CD4-positive, alpha-beta T cell treated with Interleukin-21 for 1 hour (primary cell): ENCODE data around the gene ADCY2.

Experiments used
- DNase-seq: peaks from one replicate; pipeline ENCODE4 v3.0.0-alpha.2; 2020

The ADCY2 gene

GRCh38 chr5:7608772-7609171 is 212.8 kb downstream of the ADCY2 start:
- no peak for DNase-seq

- DNase-seq, result no peak
These were observed 213.8 kb downstream of the ADCY2 start for GRCh38 chr5:7609726-7610125.

DNA sequence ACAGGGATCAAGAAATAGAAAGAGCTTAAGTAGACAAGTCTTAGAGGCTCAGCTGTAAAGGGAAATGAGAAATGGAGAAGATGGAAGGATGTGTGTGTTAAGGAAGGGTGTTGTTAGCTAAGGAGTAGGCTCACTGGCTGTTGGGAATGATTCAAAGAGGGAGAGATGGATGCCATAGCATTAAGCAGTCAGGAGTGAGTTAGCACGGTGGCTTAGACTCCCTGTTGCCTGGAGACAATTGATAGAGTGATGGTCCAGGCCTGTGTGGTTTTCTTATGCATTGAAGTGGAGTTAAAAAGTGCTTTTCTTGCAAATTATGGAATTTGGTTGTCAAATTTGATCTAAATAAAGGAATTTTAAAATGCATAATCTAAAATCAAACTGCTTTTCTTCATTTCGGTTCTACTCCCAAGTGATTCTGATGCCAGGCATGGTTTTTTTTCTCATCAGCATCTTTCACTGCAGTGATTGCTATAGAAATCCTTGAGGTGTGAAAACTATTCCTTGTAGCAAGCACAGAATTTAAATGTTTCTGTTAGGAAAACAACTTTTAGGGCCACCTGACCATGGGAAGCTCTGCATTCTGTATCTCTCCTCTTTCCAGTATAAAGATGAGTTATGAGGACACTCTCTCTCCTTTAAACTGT is 214.7 kb downstream of the ADCY2 start:
- DNase-seq, result no peak

GRCh38 chr5:7611518-7611917 is 215.6 kb downstream of the ADCY2 start:
- no peak for DNase-seq

GRCh38 chr5:7615566-7616061 is 219.7 kb downstream of the ADCY2 start:
- DNase-seq, result no peak

GRCh38 chr5:7616897-7617296 is 221.0 kb downstream of the ADCY2 start:
- DNase-seq, result no peak

DNA sequence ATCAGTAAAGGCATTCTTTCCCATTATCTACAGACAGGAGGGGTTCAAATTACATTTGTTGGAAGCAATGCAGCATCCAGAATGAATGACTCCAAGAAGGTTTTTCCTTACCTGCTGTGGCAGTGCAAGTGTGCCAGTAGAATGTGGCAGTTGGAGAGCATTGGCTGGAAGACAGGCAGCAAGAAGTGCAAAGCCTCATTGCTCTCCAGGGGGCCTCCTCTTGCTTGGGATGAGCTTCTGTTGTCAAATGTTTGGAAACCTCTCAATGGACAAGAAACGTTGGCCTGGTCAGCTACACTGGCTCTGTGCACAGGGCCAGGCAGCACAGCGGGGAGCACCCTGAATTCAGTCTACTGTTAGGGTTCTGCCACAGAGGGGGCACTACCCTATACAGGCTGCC is 226.6 kb downstream of the ADCY2 start:
- DNase-seq, result no peak

DNA sequence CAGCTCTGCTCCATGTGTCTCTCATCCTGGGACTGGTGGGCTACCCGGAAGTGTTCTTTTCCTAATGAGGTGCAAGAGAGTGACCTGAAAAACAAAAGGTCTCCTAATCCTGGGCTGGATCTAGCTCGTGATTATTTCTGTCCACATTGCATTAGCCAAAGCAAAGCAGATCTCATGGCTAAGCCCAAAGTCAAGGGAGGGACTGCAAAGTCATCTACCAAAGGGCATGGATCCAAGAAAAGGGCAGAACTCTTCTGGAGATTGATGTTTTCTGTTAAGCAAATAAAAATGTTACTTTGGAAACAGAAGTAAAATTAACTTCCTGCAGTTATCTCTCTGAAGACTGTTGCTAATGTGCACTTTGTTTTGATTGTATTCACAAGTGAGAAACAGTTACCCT is 229.8 kb downstream of the ADCY2 start:
- no peak for DNase-seq

GRCh38 chr5:7628248-7628647 is 232.3 kb downstream of the ADCY2 start:
- DNase-seq, result no peak

GRCh38 chr5:7628820-7629219 is 232.9 kb downstream of the ADCY2 start:
- DNase-seq, result no peak

GRCh38 chr5:7629561-7629960 is 233.6 kb downstream of the ADCY2 start:
- DNase-seq, result no peak

GRCh38 chr5:7634837-7635236 is 238.9 kb downstream of the ADCY2 start:
- no peak for DNase-seq

GRCh38 chr5:7638456-7638855 is 242.5 kb downstream of the ADCY2 start:
- no peak for DNase-seq

DNA sequence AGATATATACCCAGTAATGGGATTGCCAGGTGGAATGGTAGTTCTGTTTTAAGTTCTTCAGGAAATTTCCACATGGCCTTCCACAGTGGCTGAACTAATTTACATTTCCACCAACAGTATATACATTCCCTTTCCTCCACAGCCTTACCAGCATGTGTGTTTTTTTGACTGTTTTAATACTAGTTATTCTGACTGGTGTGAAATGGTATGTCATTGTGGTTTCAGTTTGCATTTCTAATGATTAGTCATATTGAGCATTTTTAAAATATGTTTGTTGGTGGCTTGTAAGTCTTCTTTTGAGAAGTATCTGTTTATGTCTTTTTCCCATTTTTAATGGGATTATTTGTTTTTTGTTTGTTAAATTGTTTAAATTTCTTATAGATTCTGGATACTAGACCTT is 246.1 kb downstream of the ADCY2 start:
- no peak for DNase-seq

- no peak for DNase-seq
These were observed 248.8 kb downstream of the ADCY2 start for GRCh38 chr5:7644723-7645122.

- DNase-seq, result no peak
These were observed 254.8 kb downstream of the ADCY2 start for GRCh38 chr5:7650755-7651154.

DNA sequence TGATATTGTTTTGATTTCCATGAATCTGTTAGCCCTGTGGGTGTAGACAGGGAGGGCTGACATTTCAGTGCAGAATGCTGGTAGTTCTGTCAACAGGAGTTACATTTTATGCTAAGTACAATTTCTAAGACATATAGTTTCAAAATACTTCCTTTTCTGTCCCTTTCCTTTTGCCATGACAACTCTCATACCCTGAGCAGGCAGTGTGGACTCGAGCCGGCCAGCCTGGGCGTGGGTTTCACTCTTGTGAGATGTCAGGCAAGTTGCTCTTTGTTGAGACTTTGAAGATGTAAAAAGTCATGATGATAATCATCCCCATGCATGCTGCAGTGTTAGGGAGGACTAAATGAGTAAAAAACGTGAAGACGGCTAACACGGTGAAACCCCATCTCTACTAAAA is 257.1 kb downstream of the ADCY2 start:
- no peak for DNase-seq

- DNase-seq, result no peak
These were observed 261.2 kb downstream of the ADCY2 start for GRCh38 chr5:7657153-7657552.

GRCh38 chr5:7659420-7659819 is 263.5 kb downstream of the ADCY2 start:
- DNase-seq, result no peak

DNA sequence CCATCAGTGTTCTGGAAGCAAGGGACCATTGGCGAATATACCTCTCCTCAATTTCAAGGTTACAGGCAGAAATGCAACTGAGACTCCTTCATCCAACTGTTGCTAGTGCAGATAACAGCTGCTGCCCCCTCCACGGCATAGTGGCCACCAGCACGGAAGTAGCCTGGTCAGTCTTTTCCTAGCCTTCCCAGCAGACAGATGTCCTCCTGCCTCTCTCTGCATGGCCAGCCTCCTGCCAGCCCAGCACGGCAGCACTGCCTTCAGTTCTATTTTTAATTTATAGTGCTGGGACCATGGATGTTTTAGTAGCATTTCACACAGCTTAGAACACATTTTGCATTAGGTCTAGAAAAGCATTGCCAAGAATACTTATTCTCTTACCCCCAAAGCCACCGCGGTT is 266.4 kb downstream of the ADCY2 start:
- DNase-seq, result no peak

DNA sequence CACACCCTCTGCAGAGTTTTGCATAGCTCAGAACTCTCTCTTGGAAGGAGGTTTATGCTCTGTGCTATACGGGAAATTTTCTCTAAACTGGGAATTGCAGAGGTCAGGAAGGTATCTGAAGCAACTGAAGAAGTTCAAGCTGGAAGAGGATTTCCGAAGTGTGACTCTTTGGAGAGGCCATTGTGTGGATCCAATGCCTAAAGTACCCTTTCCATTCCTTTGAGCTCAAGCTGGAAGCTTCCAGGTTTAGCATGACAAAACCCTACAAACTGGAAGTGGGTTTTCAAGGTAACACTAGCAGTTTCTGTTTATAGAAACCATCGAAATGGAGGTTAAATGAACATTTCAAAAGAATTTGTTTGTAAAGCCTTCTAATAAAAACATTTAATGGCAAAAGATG is 267.9 kb downstream of the ADCY2 start:
- no peak for DNase-seq

- no peak for DNase-seq
These were observed 268.3 kb downstream of the ADCY2 start for GRCh38 chr5:7664208-7664607.

DNA sequence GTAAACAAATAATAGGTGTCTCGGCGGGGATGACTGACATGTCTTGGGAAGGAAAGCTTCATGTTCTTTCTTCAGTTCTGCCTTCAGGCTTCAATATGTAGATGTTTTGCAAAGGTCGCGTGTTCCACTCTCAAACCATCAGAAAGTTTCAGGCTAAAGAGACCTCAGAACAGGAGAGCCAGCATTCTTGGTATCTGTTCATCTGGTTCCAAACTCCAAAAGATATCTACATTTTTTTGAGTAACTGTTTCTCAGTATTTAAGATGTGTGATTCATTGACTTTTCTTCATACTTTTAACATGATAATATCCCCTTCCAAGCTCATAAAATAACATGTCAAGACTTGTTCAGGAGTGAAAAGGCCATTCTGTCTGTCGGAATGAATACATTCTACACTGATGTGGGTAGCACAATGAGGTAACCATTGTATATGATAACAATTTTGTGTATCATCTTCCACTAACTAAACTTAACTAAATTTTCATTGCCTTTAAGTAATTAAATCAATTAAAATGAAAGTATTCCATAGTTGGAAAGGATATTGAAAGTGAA is 271.4 kb downstream of the ADCY2 start:
- no peak for DNase-seq

DNA sequence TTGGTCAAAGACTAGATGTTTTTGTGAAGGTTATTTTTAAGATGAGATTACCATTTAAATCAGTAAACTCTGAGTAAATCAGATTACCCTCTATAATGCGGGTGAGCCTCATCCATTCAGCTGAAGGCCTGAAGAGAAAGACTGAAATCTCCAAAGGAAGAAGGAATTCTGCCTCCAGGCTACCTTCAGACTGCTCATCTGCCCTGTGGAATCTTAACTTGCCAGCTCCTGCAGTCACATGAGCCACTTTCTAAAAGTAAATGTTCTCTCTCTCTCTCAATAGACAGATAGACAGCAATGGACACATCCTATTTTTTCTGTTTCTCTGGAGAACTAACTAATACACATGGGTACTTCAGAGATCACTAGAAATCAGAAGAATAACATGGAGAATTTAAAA is 272.2 kb downstream of the ADCY2 start:
- DNase-seq, result no peak

GRCh38 chr5:7668627-7669026 is 272.7 kb downstream of the ADCY2 start:
- no peak for DNase-seq
